H54 (cell line): ENCODE measurements around the gene GALNT18.
A peak's percentile ranks its signal among the peaks of the same experiment; 100 is the strongest.

Experiments
- DNase-seq: peaks from one replicate; pipeline ENCODE4 v3.0.0; 2011; ENCODE audit warnings: low spot score, mixed read lengths; ENCODE audit not compliant: insufficient read length
- FAIRE-seq: peaks from 3 replicates; lab custom pipeline; 2011; peaks lifted over from hg19 to GRCh38; lab: Jason Lieb, UNC
- POLR2A ChIP-seq: IDR thresholded peaks from 2 replicates; pipeline ENCODE4 v1.6.1; 2011; ENCODE audit warnings: low read depth, mild to moderate bottlenecking, low read length

GALNT18 gene

DNA sequence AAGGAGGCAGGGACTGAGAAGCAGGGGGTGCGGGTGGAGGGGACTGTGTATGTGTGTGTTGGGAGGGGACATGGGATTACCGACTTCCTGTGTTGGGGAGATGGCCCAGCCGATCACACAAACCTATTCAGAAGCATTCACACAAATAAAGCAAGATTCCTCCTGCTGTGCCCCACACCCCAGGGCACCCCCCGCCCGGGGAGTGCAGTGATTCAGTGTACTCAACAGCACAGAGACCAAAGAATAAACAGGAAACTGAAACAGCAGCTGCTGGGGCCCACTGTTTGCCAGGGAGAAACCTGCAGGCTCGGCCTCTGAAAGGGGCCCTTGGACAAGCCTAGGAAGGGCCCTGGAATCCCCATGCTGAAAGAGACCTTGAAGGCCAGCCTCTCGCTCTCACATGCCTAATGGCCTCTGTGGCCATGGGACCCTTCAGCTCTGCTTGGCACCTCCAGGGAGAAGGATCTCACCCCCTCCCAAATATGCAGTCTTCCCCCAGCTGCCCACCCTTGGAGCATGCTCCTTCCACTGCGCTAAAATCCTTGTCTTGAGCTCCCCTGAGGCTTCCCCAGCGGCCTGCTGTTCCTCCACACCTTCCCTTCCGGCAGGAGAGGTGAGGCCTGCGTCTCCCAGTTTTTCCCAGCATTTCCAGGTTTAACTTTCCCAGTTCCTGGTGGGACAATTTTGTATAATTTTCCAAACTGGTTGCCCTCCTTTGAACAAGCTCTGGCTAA, 341.7 kb downstream of the GALNT18 start:
- no peak for FAIRE-seq
- no peak for TF ChIP-seq POLR2A
- peak; percentile 40 for DNase-seq

DNA sequence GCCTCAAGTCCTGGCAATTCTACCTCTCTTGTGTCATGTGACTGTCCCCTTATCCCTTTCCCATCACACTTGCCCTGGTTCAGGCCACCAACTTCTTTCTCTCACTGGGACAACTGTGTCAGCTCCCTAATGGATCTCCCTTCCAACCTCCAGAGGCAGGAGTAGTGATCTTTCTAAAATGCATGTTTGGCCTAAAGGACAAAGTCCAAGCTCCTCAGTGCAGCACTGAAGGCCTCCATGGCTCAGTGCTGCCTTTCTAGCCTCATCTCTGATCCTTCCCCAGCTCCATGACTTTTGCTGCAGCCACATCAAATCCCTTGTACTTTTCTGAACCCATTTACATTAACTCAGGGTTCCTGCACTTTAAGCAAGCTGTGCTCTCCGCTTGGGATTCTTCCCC, 349.6 kb downstream of the GALNT18 start:
- no peak for DNase-seq
- TF ChIP-seq POLR2A = no peak
- FAIRE-seq = no peak

DNA sequence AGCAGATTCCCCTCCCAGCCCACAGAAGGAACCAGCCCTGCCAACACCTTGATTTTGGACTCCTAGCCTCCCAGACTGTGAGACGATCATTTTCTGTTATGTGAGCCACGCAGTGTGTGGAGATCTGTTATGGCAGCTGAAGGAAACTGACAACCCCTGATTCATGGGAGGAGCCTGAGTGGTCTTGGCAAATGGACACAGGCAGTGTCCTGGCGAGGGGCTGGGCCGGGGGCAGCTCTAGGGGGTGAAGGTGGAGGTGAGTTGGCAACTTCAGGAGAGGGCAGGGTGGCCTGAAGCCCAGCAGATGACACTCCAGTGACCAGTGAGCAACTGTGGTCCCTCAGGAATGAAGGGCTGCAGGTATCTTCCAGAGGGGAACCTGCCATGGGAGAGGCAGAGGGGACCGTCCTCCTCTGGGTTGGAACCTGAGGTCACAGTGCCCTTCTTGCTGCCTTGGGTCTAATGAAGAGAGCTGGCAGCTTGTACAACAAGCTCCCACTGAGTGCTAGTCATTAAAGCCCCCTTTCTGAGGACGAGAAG, 351.5 kb downstream of the GALNT18 start:
- DNase-seq = no peak
- no peak for FAIRE-seq
- TF ChIP-seq POLR2A = no peak

DNA sequence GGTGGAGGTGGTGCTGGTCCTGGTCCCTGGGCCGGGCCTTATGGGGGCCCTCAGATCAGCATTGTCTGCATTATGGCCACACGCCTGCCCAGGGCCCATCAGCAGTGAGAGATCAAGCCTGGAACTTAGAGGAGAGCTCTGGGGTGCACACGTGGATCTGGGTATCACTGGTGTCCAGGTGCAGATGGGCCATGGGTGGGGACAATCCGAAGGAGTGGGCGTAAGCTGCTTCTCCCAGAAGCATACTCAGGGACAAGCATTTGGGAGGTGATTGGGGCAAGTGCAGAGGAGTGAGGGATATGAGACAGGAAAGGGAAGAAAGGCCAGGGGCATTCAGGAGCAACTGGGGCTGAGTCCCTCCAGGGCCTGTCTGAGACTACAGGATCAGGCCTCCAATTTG, 353.1 kb downstream of the GALNT18 start:
- TF ChIP-seq POLR2A = no peak
- no peak for DNase-seq
- no peak for FAIRE-seq

DNA sequence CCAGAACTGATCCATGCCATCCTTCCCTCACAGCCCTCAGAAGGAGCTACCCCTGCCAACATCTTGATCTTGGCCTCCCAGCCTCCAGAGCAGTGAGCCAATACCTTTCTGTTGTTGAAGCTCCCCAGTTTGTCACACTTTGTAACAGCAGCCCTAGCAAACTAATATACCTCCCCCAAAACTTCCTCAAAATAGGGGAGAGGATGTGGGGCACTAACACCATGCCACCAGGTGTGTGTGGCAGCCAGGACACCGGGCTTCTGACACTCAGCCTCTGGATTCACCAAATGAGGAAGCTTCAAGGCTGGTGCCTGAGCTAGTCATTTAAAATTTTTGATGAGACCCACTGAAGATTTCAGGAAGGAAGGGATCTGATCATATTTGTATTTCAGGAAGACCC, 353.7 kb downstream of the GALNT18 start:
- DNase-seq = no peak
- no peak for FAIRE-seq
- TF ChIP-seq POLR2A = no peak

DNA sequence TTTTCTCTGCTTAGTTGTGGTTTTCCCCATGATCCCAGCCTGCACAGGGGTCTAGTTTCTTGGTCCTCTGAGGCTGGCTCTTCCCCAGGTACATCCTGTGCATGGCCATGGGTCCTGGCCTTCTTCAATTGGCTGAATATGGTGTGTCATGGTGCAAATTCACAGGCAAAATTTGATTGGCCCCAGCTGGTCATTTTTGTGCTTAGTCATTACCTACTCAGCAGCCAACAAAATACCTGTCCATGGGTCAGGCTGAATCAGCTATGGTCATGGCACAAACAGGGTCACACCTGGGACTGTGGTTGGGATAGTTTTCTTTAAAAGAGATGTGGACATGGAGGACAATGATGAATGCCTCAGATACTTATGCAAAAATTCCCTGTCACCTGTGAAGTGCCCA, 354.5 kb downstream of the GALNT18 start:
- FAIRE-seq (no peak), DNase-seq (no peak)
- no peak for TF ChIP-seq POLR2A

DNA sequence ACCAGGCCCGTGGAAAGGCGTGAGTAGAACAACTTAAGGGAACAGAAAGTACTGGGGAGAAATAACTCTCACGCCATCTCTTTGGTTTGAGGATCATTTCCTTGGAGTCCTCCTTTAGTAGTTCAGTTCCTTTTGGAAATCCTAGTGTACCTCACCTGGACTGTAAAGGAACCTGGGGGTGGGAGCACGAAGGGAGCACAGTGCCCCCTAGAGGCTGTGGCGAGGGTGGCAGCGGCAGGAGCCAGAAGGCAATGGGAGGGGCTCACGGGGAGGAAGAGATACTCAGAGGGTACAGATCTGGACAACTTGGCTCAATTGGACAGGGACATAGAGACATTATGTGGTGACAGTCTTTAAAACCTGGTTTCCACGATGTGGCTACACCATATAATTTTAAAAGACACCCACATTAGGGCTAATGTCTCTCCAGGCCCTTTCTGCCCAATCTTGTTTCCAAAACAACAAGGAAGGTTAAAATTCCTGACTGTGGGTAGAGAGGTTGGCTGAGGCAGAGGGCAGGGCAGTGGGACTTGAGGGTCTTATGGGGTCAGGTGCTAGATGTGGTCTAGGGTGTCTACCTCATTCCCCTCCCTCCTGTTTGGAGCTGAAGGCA, 355.7 kb downstream of the GALNT18 start:
- FAIRE-seq (no peak), DNase-seq (peak; percentile 59)
- TF ChIP-seq POLR2A = no peak

DNA sequence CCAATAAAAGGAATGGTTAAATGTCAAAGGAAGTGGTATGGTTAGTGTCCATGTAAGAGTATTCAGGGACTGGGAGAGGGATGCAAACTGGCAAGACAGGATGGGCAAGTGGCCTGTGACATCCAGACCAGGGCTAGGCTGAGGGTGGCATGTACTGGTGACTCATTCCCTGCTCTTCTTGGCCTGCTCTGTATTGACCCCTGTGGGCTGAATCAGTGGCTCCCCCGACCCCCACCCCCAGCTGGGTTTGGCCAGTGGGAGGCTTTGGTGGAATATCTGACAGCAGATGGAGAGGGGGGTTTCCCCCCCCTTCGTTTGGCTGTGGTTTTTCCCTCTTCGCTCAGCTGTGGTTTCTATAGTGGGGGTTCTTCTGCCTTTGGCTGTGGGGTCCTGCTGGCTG, 356.5 kb downstream of the GALNT18 start:
- FAIRE-seq (no peak), DNase-seq (no peak)
- no peak for TF ChIP-seq POLR2A

DNA sequence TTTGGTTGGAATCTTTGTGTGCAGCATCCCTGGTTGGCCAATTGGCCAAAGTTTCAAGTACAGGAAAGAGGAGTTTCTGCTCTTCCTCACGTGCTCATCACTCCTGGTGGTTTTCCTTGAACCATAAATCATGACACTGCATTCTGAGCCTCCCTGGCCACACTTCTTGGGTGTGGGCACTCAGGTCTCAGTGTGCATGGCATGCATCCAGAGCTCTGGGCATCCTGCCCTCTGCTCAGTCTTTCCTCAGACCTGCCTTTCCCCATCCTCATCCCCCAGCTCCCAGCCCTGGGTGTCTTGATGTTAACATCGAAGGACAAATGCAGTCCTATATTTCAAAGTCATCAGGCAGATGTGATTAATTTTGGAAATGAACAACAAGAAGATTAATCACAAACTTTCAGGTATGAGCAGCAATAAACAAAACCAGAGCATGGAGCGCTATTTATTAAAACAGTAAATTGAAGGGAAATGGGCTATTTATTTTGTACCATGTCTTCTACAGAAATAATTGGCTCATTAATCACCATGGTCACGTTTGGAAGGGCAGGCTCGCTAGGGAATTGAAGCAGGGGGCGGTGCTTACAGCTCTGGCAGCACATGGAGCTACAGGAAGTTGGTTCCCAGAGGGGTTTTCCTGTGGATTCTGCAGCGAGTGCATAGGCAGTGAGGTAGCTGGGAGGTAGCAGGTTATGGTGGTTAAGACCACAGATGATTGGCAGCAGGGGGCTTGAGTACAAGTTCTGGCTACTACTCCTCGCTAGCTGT, 358.4 kb downstream of the GALNT18 start:
- no peak for FAIRE-seq
- no peak for TF ChIP-seq POLR2A
- no peak for DNase-seq

DNA sequence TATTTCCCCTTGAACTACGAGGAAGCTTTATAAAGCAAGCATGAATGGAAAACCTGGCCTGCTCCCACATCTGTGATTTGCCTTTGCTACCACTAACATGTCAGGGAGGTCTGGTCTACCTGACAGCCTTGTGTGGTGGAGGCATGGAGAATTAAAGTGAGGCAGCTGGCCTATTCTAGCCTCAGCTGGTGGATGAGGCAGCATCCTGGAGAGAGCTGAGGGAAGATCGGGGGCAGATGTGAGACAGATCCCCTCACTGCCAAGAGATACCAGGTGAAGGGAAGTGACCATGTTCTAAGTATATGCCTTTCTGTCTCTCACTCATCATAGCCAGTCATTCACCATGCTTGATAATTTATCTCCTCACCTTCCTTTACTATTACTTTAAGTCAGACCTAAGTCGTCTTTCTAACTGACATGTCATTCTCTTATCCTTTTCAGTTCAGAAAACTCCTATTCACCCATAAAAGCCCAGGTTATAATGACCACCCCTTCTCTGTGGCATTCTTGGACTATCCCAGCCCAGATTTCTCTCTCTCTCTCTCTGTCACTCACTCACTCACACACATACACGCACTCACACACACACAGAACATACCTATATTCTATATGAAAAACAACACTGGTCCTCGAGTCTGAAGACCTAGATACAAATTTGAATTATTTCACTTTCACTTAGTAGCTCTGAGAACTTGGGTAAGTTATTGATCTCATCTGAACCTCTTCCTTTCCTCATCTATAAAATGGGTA, 359.5 kb downstream of the GALNT18 start:
- no peak for TF ChIP-seq POLR2A
- DNase-seq (no peak), FAIRE-seq (no peak)

DNA sequence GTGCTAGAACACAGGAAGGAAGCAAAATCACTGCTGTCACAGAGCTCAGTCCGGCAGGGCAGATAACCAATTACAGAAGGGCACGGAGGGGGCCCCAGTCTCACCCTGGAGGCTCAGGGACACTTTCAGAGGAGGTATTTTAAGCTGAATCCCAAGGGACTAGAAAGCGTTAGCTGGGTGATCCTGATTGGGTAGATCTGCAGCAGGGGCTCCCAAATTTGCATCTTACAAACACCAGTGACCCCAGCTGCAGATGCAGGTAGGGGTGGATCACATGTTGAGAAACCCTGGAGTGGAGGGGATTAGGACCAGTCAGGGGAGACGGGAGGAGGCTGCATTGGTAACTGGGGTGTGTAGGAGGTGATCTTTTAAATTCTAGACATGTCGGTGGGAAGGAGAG, 360.2 kb downstream of the GALNT18 start:
- FAIRE-seq = no peak
- DNase-seq = no peak
- no peak for TF ChIP-seq POLR2A

DNA sequence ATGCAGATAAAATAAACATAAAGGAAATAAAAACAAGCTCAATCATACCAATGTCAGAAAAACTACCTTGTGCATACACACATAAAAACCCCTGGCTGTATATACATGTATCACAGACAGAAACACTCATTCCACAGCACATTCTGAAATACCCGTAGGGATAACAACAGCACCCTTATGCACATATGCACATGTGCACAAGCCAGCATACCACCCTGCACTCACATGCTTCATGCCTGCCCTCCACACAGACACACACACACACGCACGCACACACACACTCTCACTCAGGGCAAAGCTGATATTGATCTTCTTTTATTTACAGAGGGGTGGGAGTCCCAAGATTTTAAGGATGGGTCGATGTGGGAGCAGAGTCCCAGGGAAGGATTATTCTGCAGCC, 360.9 kb downstream of the GALNT18 start:
- no peak for TF ChIP-seq POLR2A
- DNase-seq (no peak), FAIRE-seq (no peak)

DNA sequence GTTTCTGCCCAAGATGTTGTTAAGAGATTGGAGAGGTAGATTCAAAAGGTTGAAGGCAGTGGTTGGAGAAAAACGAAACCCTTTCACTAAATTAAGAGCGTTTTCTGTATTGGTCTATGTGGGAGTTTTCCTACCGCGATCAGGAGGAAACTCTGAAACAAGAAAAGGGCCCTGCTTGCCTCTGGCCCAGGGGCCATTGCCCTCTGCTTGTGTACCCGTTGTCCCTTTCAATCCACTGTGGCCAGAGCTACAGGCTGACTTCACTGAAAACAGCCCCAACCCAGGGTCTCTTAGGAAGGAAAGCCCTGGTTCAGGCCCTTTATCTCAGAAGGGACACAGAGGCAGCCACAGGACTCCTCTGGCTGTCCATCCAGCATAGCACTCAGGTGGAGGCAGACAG, 367.8 kb downstream of the GALNT18 start:
- no peak for FAIRE-seq
- no peak for DNase-seq
- no peak for TF ChIP-seq POLR2A
